ENCODE data around the gene AHNAK. TPM values are rescaled to one million over a fixed set of nuclear protein-coding genes. Genes with fewer than 3 reads are reported as not detected.

The AHNAK gene
- total RNA-seq, 1 experiment from 2014 or later: 92.3 TPM

- DNase-seq (ENCODE audit: low read depth): no peak
Observed at GRCh38 chr11:62435846-62436660, 110.6 kb downstream of the AHNAK start.

GRCh38 chr11:62433904-62434276 lies 112.7 kb downstream of the AHNAK start:
- DNase-seq (ENCODE audit: low read depth): no peak

- DNase-seq (ENCODE audit: low read depth): no peak
Observed at GRCh38 chr11:62433141-62433903, 113.3 kb downstream of the AHNAK start.

DNA sequence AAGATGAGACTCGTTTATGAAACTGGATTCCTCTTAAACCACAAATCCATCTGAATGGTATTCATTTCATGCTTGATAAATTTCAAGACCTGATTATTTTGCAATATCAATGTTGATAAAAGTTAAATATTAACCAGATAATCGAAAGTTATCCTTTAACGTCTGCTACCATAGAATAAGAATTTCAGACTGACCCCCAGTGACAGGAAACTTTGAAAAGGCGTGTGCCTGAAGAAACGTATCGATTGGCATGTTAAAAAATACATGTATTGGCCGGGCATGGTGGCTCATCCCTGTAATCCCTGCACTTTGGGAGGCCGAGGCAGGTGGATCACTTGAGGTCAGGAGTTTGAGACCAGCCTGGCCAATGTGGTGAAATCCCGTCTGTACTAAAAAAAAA lies 113.9 kb downstream of the AHNAK start:
- no peak for DNase-seq (ENCODE audit: low read depth)

DNA sequence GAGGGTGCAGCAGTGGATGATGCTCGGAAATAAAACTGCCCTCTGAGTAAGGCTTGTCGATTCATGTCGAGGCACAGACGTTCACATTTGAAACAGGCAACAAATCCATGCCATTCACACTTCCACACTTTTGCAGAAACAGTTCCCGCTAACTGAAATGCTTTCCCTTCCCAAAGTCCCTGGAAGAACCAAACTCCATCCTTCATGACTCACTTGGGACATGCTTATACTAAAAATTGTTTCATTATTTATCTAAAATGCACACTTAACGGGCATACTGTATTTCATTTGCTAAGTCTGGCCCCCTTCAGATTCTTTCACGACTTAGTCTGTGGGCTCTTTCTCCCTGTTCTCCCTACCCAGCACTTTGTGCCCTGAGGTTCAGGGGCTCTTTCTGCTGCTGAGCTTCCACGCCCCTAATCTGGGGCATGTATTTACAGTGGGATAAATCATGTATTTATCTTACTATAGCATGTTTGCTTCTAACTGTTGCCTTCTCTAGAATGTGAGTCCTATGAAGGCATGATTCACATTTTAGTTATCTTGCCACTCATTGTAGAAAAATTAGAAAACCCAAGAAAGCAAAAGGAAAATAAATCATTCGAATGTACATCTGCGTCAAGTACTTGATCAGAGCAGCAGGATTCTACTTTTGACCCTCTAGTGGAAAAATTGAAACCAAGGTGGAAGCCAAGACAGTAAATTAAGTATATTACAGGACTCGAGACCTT lies 115.3 kb downstream of the AHNAK start:
- DNase-seq (ENCODE audit: low read depth): peak; percentile 22

GRCh38 chr11:62430425-62430824 lies 116.2 kb downstream of the AHNAK start:
- DNase-seq (ENCODE audit: low read depth): no peak

DNA sequence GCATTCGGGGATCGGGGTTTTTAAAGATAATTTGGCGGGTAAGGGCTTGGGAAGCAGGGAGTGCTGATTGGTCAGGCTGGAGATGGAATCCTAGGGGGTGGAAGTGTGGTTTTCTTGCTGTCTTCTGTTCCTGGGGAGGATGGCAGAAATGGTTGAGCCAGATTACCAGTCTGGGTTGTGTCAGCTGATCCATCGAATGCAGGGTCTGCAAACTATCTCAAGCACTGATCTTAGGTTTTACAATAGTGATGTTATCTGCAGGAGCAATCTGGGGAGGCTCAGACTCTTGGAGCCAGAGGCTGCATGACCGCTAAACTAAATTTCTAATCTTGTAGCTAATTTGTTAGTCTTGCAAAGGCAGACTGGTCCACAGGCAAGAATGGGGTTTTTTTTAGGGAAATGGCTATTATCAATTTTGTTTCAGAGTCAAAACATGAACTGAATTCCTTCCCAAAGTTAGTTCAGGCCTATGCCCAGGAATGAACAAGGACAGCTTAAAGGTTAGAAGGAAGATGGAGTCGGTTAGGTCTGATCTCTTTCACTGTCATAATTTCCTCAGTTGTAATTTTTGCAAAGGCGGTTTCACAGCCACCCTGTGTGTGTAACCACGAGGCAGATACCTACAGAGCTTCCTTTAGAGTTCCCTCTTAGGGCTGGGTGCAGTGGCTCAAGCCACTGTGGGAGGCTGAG lies 117.6 kb downstream of the AHNAK start:
- DNase-seq (ENCODE audit: low read depth): no peak

GRCh38 chr11:62427630-62428233 lies 118.9 kb downstream of the AHNAK start:
- peak; percentile 53 for DNase-seq (ENCODE audit: low read depth)

DNA sequence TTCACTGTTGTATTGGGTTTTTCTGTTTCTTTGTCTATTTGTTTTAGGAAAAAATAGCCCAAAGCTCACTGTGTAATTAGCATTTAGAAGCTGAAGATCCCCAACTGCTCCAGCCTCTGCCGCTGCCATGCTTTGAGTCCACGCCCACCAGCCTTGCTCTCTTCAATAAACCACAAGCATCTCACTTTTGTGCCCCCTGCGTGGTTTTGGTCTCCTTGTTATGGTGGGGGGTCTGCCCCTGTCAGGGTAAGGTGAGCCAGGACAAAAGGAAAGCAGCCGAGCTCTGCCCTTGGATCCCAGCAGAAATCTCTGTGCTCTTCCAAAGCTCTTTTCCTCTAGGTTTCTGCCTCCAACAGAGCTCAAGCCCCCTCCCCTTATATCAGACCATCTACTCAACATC lies 123.6 kb downstream of the AHNAK start:
- no peak for DNase-seq (ENCODE audit: low read depth)

DNA sequence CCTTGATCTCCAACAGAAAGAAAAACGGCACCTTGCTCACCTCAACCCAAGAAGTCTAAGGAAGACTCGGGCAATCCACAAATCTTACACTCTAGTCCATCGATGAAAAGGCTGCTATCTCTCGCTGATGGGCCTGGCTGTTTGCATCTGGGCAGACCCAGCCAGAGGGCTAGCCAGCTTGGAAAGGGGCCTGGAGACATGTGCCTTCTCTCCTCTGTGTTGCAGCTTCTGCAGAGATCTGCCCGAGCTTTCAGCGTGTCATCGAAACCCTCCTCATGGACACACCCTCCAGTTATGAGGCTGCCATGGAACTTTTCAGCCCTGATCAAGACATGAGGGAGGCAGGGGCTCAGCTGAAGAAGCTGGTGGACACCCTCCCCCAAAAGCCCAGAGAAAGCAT lies 124.6 kb downstream of the AHNAK start:
- DNase-seq (ENCODE audit: low read depth): no peak

DNA sequence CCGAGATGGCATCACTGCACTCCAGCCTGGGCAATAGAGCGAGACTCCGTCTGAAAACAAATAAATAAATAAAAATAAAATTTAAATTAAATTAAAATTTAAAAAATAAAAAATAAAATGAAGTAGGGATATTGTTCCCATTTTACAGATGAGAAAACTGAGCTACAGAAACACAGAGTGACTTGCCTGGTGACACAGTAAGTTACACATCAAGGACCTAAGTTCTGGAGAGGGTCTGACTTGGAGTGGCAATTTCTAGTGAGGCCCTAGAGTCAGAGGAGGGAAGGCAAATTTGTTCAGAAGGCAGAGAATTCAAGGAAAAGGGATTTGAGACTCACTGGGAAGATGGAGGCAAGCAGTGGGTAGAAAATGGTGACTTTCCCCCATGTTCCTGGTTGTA lies 125.7 kb downstream of the AHNAK start:
- no peak for DNase-seq (ENCODE audit: low read depth)

- no peak for DNase-seq (ENCODE audit: low read depth)
Observed at GRCh38 chr11:62419943-62420342, 126.7 kb downstream of the AHNAK start.

DNA sequence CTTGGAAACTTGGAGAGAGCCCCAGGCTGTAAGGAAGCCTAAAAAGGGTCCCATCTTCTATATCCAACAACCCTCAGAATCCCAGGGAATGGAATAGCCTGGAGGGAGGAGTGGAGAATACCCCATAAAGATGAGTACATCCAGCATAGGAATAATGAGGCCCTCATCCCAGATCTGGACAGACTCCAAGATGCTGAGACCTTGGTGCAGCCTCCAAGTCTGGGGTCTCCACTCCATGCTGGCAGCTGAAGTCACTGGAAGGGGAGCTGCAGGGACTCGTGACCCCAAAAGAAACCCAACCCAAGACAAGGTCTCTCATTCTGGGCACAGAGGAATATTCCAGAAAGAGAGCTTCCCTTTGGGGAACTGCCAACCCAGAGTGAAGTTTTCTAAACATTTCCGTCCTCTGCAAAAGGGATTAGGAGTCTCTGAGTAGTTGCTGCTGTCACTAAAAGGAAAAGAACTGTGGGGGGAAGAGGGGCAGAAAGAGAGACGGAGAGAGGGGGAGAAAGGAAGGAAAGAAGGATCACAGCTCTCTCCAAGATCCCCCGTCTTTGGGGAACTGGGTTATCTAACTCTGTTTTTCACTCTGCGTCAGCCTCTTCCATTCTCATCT lies 127.2 kb downstream of the AHNAK start:
- no peak for DNase-seq (ENCODE audit: low read depth)

DNA sequence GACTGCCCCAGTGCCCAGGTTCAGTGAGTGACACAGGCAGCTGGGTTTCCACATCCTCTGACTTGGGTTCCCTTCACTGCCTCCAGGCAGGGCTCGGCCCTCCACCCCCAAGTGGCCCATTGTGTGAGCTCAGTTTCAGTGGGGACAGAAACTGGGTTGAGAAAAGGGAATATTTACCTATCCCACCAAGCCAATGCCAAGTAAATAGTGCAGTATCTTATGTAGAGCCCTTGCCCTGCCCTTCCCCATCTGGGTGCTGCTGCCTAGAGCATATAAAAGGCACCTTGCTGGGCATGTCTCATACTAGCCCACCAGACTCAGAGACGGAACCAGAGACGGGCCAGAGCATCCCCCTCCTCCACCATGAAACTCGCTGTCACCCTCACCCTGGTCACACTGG lies 127.9 kb downstream of the AHNAK start, which contains the start of gene SCGB1A1:
SCGB1A1 (plus strand) TSS at position 301 of the 400 bp plus-strand sequence; CDS start at position 364, 63 bp downstream.
- DNase-seq (ENCODE audit: low read depth): no peak

GRCh38 chr11:62418136-62418535 lies 128.5 kb downstream of the AHNAK start:
- DNase-seq (ENCODE audit: low read depth): no peak

DNA sequence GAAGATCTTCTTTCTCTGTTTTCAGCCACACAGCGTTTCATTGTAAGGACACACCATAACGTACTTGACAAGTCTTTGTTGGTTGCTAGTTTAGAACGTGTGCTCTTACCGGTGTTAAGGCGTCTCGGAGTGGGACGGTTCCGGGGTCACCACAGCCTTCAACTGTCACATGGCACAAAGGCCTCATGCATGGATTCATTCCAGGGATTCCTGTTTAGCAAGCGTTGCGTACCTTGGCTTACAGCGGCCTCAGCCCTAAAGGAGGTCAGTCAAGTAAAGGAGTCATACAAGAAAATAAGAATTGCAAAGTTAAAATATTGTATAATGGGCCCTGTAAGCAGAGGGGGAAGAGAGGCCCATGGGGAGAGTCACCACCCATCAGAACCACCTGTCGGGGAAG lies 130.0 kb downstream of the AHNAK start:
- no peak for DNase-seq (ENCODE audit: low read depth)

GRCh38 chr11:62413060-62413696 lies 133.4 kb downstream of the AHNAK start:
- DNase-seq (ENCODE audit: low read depth): no peak

GRCh38 chr11:62411524-62411923 lies 135.1 kb downstream of the AHNAK start:
- DNase-seq (ENCODE audit: low read depth): no peak

- DNase-seq (ENCODE audit: low read depth): no peak
Observed at GRCh38 chr11:62410972-62411371, 135.6 kb downstream of the AHNAK start.

DNA sequence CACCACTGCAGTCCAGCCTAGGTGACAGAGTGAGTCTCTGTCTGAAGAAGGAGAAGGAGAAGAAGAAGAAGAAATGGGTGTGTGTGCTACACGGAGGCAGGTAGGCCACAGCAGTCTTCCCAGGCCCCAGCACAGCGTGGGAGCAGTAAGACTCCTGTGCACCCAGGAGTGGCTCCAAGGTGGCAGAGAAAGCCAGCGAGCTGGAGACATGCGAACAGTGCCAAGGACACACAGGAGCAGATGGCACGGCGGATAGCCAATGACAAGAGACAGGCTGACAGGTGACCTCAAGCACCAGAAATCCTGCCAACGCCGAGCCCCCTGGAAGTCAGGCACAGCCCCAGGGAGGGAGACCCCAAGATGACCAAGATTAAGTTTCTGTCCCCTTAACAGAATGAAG lies 136.8 kb downstream of the AHNAK start:
- no peak for DNase-seq (ENCODE audit: low read depth)
